GDM1 (cell line): ENCODE results near the gene SLC35A2.

Experiments
- DNase-seq: peaks from one replicate; lab custom pipeline; 2025; lab: John Stamatoyannopoulos, UW

The SLC35A2 gene

DNA sequence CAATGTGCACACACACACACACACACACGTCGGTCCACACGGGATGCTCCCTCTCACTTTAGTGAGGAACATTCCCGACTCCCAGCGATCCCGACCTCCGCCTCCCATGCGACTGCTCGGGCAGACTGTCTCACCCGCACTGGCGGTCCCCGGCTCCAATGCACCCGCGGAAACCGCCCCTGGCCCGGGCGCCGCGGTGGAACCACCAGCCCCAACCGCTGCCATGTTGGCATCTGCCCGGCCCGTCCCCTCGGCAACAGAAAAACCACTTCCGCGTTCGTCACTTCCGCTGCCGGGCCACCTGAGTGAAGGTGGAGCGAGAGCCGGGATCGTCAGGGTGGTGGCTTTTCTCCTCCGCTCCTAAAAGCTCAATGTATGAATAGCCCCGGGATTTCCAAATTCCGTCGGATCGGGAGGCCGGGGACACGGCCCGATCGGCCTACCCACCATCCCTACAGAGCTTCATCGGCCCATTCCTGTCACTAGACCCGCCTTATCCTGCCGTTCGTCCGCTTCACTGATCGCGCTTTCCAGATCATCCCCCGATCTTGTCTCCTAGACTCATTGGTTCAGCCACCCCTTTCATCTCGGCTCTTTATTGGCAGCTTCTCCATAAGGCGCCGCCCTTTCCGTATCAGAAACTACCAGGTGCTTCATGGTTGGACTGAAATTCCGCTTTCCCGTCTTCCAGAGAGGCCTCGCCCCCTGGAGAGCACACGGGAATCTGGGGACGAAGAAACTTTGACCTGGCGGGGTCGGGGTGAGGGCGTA is at the start of gene SLC35A2:
Gene SLC35A2 (minus strand): TSS at position 235 of the 771 bp plus-strand sequence. CDS start 10 bp downstream, at position 225.
- peak; percentile 48 for DNase-seq

DNA sequence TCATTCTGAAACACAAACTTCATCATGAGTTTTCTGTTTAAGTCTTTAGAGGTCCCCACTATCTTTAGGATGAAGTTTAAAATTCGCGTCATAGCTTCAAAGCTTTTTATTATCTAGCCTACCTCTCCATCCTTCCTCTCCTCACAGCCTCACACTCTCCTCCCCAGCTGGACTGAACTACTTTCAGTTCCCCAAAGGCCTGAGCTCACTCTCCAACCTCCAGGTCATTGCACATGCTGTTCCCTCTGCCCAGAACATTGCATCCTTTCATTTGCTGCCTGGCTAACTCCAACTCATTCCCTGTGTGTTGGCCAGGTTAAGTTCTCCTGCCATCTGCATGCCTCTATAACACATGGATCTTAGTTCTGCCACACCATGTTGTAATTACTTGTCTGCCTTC is 48.8 kb upstream of the SLC35A2 start:
- DNase-seq: no peak

DNA sequence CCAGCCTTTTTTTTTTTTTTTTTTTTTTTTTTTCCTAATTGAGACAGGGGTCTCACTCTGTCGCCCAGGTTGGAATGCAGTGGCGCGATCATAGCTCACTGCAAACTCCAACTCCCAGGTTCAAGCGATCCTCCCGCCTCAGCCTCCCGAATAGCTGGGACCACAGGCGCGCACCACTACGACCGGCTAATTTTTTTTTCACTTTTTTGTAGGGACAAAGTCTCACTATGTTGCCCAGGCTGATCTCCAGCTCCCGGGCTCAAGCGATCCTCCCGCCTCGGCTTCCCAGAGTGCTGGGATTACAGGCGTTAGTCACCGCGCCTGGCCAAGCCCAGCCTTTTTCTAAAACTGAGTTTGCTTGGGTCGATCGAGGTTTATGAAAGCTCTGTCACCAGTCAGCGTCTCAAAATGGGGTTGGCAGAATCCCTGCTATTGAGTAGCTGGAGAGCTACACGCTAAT is 47.2 kb upstream of the SLC35A2 start:
- DNase-seq: no peak

DNA sequence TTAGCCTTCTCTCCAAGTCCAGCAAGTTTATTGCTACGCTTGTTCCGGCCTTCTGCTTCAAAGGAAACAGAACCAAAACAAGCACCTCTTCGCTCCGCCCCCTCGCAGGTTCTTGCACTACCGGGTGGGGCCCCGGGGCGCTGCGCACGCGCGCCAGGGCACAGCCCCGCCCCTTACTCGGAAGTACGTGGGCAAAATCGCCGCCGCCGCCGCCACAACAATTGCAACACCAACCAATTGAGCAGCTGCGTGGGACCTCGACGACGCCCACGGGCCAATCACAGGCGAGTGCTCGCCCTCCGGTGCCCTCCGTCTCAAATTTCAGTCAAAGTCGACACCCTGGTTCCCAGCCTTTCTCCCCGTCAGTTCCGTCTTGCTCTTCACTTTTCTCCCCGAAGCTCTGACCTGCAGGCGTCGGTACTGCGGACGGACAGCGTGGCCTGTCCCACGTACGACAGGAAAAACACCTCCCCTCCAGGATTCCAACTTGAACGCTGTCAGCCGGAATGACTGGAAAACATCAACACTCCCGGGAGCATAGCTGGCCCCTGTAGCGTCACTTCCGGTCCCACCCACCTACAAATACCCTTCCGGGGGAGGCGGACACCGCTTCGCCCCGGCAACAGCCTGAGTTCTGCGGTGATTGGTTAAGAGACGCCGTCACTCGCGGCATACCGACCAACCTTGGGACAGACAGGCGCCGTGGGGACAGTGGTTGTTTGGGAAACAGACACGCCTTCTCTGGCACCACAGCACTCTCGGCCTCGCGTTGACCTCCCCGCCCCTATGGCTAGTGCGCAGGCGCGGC is 46.6 kb upstream of the SLC35A2 start:
- DNase-seq: peak; percentile 92

DNA sequence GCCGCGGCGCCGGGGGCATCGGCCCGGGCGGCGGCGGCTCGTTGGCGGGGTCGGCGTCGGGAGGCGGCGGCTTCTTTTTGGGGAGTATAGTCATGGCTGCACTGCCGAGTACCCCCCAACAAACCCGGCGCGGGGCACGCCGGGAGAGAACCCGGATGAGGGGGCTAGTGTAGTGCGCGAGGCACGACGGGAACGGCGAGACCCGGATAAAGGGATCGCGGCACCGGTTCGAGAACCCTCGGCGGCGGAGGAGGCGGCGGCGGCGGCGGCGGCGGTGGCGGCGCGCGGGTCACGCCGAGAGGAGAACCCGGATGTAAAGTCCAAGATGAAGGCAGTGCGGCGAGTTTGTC is 46.0 kb upstream of the SLC35A2 start, which contains the start of gene OTUD5:
Gene OTUD5 (minus strand): TSS at position 131 of the 350 bp plus-strand sequence. CDS start 37 bp downstream, at position 94.
- DNase-seq: no peak

DNA sequence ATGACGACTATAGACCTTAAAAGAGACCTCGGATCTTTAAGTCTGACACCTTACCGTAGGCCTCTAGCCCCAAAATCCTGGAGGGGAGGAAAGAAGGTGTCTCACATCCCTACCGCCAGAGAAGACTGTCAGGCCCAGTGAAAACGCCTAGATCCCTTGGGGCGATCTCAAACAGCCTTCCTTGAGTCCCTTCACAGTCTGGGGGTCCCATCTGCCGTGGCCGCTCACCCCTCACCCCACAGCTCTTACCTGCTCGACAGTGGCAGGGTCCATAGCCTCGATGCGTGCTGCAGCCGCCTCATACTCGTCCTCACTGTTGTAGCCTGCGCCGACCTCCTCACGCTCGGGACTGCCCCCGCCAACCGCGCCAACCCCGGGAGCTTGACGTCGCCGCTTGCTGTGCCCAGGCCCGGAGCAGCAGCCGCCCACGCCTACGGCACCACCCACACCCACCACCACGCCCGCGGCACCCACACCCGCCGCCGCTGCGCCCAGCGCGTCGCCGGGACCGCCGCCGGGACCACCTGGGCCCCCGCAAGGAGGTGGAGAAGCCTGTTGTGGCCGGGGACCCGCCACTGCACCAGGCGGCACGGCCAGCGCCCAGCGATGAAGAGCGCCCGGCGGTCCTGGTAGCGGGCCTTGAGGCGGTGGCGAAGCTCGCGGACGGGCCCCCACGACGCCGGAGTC is 45.4 kb upstream of the SLC35A2 start:
- no peak for DNase-seq

DNA sequence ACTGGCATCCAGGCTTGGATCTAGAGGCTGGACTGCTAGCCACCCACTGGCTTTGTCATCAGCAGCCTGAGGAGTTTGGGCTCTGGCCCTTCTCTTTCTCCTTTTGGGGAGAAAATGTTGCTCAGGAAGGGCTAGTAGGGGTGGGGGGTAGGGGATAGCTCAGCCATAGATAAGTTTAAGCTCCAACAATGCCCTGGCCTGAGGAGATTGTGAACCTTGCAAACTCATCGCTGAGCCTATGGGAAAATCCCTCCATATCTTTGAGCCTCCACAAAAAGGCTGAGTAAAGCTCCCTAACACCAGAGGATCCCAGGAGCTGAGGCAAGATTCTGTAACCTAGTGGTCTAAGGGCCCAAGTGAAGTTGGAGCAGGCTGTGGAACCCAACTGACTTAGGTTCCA is 37.1 kb upstream of the SLC35A2 start:
- no peak for DNase-seq

DNA sequence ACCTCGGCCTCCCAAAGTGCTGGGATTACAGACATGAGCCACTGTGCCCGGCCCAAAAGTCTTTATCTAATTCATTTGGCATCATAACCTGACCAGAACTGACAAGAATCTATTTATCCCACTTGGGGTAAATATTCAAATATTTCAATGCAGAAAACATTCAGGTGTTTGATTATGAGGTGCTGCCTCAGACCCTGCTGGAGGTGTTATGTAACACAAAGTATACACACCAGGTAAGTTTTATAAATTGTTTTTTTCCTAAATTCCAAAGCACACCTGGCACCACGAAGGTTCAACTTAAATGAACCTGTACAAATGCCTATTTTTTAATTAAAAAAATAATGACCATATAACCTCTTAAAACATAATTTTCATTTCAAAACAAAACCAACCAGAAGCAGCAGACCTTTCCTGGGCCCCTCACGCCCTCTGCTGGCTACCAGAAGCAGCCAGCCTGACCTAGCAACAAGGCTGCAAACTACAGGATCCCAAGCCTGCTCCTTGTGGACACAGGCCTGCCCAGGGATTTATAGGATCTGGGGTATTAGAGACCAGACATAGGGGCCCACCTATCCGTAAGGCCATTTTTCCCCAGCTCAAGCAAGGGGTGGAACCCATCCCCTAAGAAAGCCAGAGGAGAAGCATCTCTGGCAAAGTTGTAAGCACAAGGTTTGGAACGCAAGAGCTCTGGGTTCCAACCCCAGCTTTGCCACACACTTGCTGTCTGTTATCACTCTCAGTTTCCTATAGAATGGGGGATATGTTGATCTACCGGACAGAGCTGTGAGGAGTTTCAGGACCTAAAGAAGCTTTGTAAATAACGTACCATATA is 34.3 kb upstream of the SLC35A2 start:
- no peak for DNase-seq

DNA sequence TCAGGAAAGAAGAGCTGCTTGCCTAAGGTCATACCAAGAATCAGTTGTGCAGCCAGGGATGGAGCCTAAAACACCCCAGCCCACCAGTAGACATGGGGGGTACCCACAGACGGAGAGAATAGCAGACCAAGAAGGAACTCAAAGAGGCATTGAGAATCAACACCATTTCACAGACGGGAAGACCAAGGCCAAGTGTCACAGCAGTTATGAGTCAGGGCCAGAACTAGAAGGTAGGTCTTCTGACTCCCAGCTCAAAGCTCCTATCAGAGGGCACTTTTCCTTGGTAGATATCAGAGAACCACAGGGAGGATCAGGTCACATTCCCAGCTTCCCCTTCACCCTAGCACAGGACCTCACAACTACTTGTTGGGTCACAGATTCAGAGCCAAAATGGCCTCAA is 31.4 kb upstream of the SLC35A2 start:
- DNase-seq: no peak

DNA sequence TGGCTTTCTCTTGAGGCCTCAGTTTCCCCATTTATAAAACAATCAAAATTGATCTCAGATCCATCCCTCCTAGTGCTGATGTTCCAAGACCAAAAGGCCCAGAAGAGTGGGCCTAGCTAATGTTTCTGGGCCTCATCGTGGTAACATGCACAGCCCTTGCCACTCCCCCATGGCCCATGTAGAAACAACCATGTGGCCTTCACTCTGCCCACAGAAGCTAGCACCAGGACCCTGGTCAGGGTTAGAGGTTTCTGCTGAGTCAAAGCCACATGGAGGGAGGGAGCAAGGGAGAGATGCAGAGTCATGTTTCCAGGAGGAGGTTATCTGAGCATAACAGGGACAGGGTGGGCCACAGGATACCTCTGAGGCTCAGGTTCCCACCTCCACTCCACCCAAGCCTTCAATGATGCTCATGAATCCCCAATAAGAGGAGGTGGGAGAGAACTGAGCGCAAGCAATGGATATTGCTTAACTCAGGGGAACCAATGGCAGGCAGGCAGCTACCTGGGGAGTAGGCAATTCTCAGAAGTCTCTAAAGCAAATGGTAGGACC is 29.0 kb upstream of the SLC35A2 start:
- no peak for DNase-seq

DNA sequence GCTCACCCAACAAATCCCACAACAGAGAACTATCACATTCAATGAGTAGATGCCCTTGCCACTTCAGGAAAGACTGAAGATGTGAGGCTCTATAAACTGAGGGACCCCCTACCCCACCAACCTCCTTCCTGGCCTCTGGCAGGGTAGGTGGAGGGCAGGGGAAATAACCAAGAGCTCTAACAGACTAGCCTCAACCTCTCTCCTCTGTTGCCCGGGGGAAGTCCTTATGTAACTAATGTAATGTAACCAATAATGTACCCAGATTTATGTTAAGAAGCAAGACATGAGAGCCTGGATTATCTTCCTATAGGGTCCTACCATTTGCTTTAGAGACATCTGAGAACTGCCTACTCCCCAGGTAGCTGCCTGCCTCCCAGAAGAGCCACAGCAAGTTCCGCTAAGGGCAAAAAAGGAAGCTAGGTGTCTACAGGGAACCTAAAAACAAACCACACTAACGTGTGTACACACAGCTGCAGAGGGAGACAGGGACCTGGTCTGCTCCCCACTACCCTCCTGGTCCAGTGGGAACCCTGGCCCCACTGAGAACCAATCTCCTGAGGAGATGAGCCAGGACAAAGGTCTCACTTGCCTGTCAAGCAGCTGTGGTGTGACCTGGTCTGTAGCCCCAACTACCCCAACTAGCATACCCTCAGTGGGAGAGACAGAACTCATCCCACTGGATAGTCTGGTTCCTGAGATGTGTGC is 28.2 kb upstream of the SLC35A2 start:
- no peak for DNase-seq

DNA sequence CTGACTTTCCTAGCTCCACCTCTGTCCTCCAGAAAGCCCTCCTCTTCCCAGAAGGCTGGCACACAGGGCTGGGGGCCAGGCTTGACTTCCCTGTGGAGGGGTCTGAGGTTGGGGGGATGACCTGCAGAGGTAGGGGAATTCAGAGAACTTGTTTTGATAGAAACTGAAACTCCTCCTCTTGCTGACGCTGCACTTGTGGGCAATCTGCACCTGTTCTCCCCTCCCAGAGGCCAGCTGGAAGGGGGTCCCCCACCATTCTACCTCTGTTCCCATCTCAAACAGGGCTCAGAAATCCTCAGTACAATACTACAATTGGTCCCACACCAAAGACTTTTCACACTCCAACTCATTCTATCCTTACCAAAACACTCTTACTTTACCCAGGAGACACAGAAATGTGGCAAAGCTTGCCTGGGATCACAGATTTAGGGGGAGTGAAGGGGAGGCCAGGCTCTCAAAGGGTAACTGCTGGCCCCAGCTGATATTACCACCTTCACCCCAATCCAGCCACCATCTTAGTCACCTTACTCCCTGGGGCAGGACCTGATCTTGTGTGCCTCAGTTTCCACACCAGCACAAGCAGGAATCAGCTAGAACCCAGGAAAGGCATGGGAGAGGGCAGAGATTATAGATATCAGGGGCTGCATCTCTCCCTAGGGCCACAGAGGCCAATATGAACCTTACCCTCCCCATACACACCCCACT is 27.4 kb upstream of the SLC35A2 start:
- DNase-seq: no peak

DNA sequence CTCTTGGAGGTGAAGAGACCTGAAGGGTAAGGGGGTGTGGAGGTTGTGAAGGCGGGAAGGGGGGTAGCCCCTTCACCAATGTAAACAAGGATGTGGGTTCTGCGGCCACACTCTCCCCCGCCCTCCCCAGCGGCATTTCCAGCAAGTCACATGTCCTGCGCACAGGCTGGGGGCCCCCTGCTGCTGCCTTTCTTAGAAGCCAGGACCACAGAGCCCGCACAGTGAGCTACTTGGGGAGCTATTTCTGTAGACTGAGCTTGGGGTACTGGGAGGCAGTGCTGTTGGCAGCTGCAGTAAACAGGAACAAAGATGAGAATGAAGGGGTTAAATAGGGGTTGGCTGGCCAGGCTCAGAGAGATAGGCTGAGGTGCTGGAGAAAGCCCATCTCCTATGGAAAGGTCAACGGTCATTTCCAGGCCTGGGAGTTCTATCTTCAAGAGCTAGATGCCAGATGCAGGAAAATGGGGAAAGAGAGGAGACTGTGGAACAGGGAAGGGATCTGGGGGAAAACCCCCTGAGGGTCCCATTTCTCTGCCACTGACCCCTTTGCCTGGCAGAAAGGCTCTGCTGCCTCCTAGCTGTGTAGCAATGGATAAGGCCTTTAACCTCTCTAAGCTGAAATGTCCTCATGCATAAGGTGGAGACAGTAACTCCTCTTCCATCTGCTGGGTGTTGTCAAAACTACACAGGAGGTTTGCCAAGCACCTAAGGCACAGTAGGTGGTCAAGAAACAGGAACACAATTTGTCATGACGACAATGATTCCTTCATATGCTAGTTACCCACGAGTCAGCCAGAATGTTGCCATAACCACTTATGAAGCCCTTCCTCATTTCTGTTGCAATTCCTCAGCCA is 25.8 kb upstream of the SLC35A2 start:
- peak; percentile 62 for DNase-seq

DNA sequence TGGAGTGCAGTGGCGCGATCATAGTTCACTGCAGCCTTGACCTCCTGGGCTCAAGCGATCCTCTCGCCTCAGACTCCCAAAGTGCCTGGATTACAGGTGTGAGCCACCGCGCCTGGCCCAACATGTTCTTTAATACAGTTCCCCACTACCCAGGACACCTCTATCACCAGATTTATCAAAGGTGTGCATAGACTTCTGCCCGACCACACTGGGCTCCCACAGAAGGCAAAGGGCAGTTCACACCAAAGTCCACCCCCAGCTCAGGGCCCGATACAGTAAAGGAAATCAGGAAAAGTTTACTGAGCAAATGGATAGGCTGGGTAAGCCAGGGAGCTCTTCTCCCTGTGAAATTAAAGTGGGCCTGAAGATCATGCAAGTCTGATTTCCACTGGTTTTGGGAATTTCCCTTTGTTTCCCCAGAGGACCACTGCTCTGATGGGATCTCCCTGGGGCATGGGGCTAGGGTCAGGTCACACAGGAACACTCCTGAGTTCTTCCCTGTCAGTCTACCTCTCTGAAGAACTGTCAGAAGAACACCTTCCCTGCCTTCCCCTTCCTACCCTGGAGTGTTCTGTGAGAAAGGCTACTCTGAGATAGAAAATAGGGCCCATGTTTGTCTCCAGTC is 25.1 kb upstream of the SLC35A2 start:
- DNase-seq: no peak

DNA sequence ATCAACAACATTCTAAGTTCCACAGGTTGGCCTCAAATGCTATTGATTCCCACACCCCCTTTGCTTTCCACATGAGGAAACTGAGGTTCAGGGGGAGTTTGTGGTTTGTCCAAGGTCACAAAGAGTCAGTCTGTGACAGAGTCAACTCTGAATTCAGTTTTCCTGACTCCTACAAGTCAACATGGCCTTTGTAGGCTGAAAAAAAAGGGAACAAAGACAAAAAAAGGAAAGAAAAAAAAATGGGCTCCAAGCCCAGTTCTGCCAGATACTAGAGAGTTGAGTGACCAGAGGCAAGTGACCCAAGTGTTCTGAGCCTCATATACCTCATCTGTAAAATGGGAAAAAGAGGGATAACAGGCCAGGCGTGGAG is 23.8 kb upstream of the SLC35A2 start:
- no peak for DNase-seq

DNA sequence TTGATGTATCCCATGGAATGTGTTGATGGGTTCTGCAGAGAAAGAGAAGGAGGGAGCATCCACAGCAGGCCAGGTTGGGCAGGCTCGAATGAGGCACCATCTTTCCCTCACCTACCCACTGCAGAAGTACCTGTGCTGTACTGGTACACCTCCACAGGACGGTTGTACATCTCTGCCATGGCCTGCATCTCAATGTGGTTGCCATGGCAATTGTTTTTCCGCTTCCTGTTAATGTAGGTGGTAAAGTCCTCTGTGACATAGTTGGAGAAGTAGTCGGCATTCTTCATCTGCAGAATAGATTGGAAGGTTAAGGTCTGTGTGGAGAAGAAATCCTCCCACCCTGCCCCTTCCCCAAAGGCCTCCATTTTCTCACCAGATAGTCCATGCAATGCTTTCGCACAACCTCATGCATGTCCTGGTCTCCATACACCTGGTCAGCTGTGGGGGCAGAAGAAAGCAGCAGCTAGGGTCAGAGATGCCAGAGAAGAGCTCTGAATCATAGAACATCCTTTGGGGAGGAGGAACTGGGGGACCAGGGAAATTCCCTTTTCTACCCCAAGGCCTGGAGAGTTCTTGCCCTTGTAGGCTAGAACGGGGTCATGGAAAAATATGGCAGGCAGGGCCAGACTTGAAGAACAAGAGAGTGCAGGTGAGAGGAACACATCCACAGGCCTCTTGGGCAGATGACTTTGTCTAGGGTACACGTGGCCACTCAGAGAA is 23.3 kb upstream of the SLC35A2 start:
- no peak for DNase-seq

DNA sequence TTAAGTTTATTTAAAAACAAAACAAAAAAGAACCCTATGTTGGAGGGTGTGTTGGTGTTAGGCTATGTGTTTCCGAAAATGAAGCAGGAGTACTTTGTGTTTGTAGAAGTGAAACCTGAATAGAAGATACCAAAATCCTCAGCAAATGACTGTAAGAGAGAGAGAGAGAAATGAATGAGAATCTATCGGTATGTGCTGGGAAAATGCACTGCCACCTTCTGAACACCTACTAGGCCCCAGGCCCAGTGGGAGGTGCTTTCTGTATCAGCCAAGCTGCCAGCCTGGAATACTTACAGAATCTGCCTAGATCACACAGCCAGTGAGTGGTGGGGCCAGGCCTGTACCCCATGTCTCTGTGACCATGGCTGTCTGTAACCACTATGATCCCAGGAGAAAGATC is 22.3 kb upstream of the SLC35A2 start:
- no peak for DNase-seq

DNA sequence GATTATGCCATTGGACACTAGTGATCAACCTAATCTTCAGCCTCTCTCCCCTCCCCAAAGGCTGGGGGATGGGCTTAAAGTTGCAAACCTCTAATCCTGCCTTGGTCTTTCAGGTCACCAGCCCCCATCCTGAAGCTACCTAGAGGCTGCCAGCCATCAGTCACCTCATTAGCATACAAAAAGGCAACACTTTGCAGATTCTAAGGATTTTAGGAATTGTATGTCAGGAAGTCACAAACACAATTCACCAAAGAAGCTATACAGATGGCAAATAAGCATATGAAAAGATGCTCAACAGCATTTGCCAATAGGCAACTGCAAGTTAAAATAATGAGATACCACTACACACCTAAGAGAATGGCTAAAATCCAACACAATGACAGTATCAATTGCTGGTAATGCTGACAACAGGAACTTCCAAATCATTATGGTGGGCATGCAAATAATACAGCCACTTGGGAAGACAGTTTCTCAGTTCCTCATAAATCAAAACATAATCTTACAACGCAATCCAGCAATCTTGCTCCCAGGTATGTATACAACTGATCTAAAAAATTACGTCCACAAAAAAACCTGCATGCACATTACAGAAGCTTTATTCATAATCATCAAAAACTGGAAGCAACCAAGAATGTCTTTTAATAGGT is 16.4 kb upstream of the SLC35A2 start:
- DNase-seq: no peak
